Left lung (tissue), 10 donors: ENCODE data around the gene INTS11. TPM values are rescaled to one million over a fixed set of nuclear protein-coding genes. Genes with fewer than 3 reads are reported as not detected.

Source experiments
- ATAC-seq: fragments of 200-7000 bp; cut with Tn5 transposase; one replicate; pipeline ENCODE4 v1.9.1; 2020; ENCODE audit warnings: moderate library complexity
- DNase-seq, 4 donors: peaks; one replicate each; pipeline ENCODE4 v3.0.0-alpha.2; 2013 to 2020
- H3K27ac ChIP-seq, 2 donors: fragments of 200-600 bp; sonication (generic) in 1 of 2; one replicate each; pipeline versions ENCODE4 v1.5.0 to v1.8.0; 2020 to 2021
- H3K27me3 ChIP-seq, 2 donors: fragments of 200-600 bp; sonication (generic) in 1 of 2; one replicate each; pipeline versions ENCODE4 v1.5.0 to v1.8.0; 2020 to 2021
- H3K36me3 ChIP-seq, 2 donors: fragments of 200-600 bp; sonication (generic) in 1 of 2; one replicate each; pipeline versions ENCODE4 v1.5.0 to v1.8.0; 2020 to 2021
- H3K4me1 ChIP-seq, 2 donors: fragments of 200-600 bp; one replicate each; pipeline ENCODE4 v1.8.0; 2021
- H3K4me3 ChIP-seq, 2 donors: fragments of 200-600 bp; sonication (generic) in 1 of 2; one replicate each; pipeline versions ENCODE4 v1.5.0 to v1.8.0; 2020 to 2021; ENCODE audit warnings: mild to moderate bottlenecking in 1 of 2
- H3K9me3 ChIP-seq, 2 donors: fragments of 200-600 bp; sonication (generic) in 1 of 2; one replicate each; pipeline versions ENCODE4 v1.5.0 to v1.8.0; 2020 to 2021
- intact Hi-C, 2 donors: fragments of 100-400 bp; cut with DNase I; formaldehyde crosslinking; loops; one replicate each; pipeline versions ENCODE4 v1.11.2 to v1.14.2; 2022
- polyA plus RNA-seq, 6 donors: library from polyadenylated mRNA; unstranded; fragments of 120-200 nt; gene quantifications; one replicate each; pipeline ENCODE4 v1.2.1, GENCODE V29; 2013; ENCODE audit not compliant: insufficient read length in 6 of 6
- total RNA-seq, 2 donors: library from RNA; stranded (reverse); fragmentation: NEBNext Ultra II Directional; extraction: Animal tissue kit (Norgen Biotek cat#: 25700); gene quantifications; one replicate each; pipeline ENCODE4 v1.2.1, GENCODE V29; 2021
- TF ChIP-seq, protein P1 (sequence below), 2 donors: fragments of 200-600 bp; sonication (generic) in 1 of 2; IDR thresholded peaks; one replicate each; pipeline versions ENCODE4 v1.5.0 to v1.8.0; 2021; ENCODE audit warnings: antibody characterized with exemption in 2 of 2
- donor health status: DM: no; HTN: yes; CAD: no.
- donor health status: DM: no; HTN: no; CAD: no.

INTS11 gene
- total and polyA plus RNA-seq, 8 donors = 67.0 to 166 (median 117) TPM

DNA sequence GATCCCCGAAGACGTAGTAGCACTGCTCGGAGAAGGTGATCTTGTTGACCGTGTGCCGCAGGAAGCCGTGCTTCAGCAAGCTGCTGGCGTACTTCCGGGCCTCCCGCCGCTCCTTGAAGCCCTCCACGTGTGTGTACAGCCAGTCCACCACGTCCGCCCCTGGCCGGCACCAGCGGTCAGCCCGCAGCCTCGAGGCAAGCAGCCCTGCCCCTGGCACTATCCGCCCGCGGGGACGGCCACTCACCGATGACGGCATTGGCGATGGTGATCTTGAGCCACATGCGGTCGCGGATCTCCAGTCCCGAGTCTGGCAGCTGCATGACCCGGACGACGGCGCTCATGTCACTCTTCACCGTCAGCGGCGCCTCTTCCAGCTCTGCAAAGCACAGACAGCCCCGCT, 13.8 kb upstream of the INTS11 start:
- no peak overlapping the region for H3K27ac ChIP-seq
- TF ChIP-seq, protein P1, sequence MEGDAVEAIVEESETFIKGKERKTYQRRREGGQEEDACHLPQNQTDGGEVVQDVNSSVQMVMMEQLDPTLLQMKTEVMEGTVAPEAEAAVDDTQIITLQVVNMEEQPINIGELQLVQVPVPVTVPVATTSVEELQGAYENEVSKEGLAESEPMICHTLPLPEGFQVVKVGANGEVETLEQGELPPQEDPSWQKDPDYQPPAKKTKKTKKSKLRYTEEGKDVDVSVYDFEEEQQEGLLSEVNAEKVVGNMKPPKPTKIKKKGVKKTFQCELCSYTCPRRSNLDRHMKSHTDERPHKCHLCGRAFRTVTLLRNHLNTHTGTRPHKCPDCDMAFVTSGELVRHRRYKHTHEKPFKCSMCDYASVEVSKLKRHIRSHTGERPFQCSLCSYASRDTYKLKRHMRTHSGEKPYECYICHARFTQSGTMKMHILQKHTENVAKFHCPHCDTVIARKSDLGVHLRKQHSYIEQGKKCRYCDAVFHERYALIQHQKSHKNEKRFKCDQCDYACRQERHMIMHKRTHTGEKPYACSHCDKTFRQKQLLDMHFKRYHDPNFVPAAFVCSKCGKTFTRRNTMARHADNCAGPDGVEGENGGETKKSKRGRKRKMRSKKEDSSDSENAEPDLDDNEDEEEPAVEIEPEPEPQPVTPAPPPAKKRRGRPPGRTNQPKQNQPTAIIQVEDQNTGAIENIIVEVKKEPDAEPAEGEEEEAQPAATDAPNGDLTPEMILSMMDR (IDR thresholded peaks at IDR 0.05) = no peak
- H3K4me3 ChIP-seq = no peak overlapping the region
- DNase-seq = no peak
- H3K27me3 ChIP-seq = no peaks in the 10 kb centered on the region
- ATAC-seq = no peak
- intact Hi-C loops = no loop called here
- no peaks in the 10 kb centered on the region for H3K4me1 ChIP-seq
- peaks cover 0 to 67% of the 10 kb centered on the region in 2 donors for H3K36me3 ChIP-seq
- H3K9me3 ChIP-seq = no peaks in the 10 kb centered on the region

DNA sequence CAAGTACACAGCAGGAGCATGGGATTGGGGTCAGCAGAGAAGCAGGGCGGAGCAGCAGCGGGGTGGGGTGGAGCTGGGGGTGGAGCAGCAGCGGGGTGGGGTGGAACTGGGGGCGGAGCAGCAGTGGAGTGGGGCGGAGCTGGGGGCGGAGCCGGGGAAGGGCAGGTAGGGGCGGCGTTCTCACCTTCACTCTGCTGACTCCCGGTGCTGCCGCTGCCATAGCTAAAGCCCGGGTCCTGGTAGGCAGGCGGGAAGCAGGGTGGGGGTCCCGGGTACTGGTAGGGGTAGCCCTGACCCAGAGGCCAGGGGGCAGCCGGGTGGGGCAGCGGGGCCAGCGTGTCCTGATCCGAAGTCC, 13.3 kb upstream of the INTS11 start:
- TF ChIP-seq, protein P1 (IDR thresholded peaks at IDR 0.05) = no peak
- no peaks in the 10 kb centered on the region for H3K4me1 ChIP-seq
- intact Hi-C loops = no loop called here
- no peak for DNase-seq
- no peaks in the 10 kb centered on the region for H3K9me3 ChIP-seq
- H3K4me3 ChIP-seq = no peak overlapping the region
- H3K27ac ChIP-seq = no peak overlapping the region
- H3K27me3 ChIP-seq = no peaks in the 10 kb centered on the region
- peaks cover 0 to 67% of the 10 kb centered on the region in 2 donors for H3K36me3 ChIP-seq
- ATAC-seq = peak; percentile 16

DNA sequence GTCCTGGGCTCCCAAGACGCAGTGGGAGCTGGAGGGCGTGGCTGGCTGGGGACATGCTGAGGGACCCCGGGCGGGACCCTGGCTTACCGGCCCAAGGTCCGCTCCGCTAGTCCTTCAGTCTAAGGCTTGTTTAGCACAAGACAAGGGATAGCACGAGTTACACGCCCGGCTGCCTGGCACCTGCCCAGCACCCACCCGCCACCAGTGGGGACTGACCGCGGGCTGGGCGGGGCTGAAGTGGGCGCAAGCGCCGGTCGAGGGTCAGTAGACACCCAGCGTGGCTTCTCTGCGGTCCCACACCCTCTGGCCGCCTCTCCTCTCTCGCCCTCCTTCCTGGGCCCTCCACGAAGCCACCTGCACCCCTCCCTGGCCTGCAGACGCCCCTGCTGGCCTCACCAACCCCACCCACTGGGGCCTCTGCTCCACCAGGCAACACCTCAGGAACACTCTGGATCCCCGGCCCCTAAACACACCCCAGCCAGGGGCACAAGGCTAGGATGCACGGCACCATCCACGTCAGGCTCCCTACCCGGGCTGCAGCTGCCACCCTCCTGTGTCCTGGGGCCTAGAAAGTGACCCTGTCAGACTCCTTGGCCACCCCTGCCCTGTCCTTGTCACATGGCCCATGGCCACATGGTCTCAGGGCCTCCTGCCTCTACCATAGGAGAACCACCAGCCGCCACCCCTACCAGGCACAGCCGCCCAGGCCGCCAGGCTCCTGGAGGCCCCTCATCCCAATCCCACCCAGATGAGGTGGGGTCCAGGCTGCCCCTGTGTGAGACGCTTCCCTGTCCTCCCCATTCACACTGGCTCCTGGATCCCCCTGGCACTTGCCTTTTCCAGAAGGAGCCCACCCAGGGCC, 12.7 kb upstream of the INTS11 start:
- no peak for ATAC-seq
- no peak for DNase-seq
- no peaks in the 10 kb centered on the region for H3K4me1 ChIP-seq
- no peak overlapping the region for H3K27ac ChIP-seq
- TF ChIP-seq, protein P1 (IDR thresholded peaks at IDR 0.05) = no peak
- no peaks in the 10 kb centered on the region for H3K9me3 ChIP-seq
- intact Hi-C loops = no loop called here
- no peak overlapping the region for H3K4me3 ChIP-seq
- no peaks in the 10 kb centered on the region for H3K27me3 ChIP-seq
- peaks cover 0 to 66% of the 10 kb centered on the region in 2 donors for H3K36me3 ChIP-seq

DNA sequence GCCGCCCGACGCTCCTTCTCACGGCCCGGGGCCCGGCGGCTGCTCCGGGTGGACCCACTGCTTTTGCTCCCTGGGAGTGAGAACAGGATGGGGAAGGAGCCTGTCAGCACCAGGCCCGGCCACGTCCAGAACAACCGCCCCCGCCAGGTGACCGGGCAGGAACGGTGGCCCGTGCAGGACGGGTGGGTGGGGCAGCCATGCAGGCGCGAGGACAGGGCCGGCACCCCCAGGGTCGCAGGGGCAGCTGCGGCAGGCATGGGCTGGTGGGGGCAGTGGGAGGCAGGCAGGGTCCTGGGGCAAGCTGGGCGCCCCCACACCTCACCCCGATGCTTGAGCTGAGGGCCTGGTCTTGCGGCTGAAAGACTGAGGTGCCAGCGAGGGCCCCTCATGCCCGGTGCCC, 12.0 kb upstream of the INTS11 start:
- Histone ChIP-seq H3K36me3 (peaks cover 0 to 59% of the 10 kb centered on the region in 2 donors), H3K27me3 (no peaks in the 10 kb centered on the region), H3K27ac (no peak overlapping the region), H3K4me3 (no peak overlapping the region), H3K4me1 (peaks cover 0 to 2% of the 10 kb centered on the region in 2 donors), H3K9me3 (no peaks in the 10 kb centered on the region)
- ATAC-seq (no peak), DNase-seq (no peak)
- TF ChIP-seq, protein P1 (IDR thresholded peaks at IDR 0.05) = no peak
- intact Hi-C loops = no loop called here

DNA sequence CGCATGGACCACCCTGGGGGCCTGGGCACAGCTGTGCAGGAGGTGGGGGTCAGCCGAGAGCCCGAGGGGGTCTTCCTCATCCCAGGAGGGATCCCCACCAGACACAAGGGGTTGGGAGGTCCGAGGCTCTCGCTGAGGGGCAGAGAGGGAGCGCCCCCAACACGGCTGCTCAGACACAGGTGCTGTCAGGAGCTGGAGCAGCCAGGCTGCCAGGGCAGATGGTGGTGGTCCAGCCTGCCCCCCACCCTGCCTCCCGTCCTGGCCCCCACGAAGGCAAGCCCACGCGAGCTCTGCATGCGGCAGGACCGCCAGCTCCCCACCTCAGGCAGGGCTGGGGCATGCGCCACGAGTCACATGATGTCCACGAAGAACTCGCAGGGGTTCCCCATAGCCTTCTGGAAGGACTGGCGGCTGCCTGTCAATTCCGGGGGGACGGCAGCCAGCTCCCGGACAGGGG, 11.4 kb upstream of the INTS11 start:
- H3K4me1 ChIP-seq = peaks cover 0 to 8% of the 10 kb centered on the region in 2 donors
- DNase-seq = no peak
- H3K4me3 ChIP-seq = no peak overlapping the region
- intact Hi-C loops = no loop called here
- peaks cover 0 to 54% of the 10 kb centered on the region in 2 donors for H3K36me3 ChIP-seq
- H3K27ac ChIP-seq = no peak overlapping the region
- no peaks in the 10 kb centered on the region for H3K9me3 ChIP-seq
- no peaks in the 10 kb centered on the region for H3K27me3 ChIP-seq
- no peak for ATAC-seq
- TF ChIP-seq, protein P1 (IDR thresholded peaks at IDR 0.05) = no peak
